ENCODE results near the gene DRC3. TPM values are rescaled to one million over a fixed set of nuclear protein-coding genes. Genes with fewer than 3 reads are reported as not detected.

The DRC3 gene
- total RNA-seq, 1 donor from 2014 or later, result 1.9 TPM

Other genes with a start within 250 kb of the DRC3 start
- gene SREBF1, start 135.9 kb upstream of the DRC3 start, total RNA-seq, result 17.1 TPM
- gene TOM1L2, start 462 bp upstream of the DRC3 start, total RNA-seq, result 261 TPM
- 31.5 TPM for gene ATPAF2, start 66.3 kb downstream of the DRC3 start, total RNA-seq
- 17.9 TPM for gene GID4, start 66.5 kb downstream of the DRC3 start, total RNA-seq
- gene DRG2, start 115.1 kb downstream of the DRC3 start, total RNA-seq, result 17.8 TPM
- 0.70 TPM for gene MYO15A, start 135.9 kb downstream of the DRC3 start, total RNA-seq
- 168 TPM for gene ALKBH5, start 211.0 kb downstream of the DRC3 start, total RNA-seq